ENCODE measurements around the gene SLC27A3.
A peak's percentile ranks its signal among the peaks of the same experiment; 100 is the strongest.

Gene SLC27A3

DNA sequence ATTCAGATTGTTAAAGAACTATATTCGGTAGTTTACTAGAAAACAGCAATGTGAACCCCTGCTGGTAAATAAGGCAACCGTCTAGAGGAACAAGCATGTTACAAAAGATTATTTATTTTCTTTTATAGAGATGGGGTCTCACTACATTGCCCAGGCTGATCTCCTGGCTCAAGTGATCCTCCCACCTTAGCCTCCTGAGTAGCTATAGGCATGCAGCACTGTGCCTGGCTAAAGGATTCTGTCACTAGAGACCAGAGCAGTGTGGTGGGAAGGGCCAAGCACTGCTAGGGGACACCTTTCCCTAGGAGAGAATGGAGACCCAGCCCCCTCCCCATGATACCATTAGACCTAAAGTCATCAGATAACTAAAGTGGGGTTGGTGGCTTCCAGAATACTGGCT, 28.9 kb downstream of the SLC27A3 start:
- no peak overlapping the region for H3K4me3 ChIP-seq (ENCODE audit: low read depth, low read length)
- TF ChIP-seq, protein P1, sequence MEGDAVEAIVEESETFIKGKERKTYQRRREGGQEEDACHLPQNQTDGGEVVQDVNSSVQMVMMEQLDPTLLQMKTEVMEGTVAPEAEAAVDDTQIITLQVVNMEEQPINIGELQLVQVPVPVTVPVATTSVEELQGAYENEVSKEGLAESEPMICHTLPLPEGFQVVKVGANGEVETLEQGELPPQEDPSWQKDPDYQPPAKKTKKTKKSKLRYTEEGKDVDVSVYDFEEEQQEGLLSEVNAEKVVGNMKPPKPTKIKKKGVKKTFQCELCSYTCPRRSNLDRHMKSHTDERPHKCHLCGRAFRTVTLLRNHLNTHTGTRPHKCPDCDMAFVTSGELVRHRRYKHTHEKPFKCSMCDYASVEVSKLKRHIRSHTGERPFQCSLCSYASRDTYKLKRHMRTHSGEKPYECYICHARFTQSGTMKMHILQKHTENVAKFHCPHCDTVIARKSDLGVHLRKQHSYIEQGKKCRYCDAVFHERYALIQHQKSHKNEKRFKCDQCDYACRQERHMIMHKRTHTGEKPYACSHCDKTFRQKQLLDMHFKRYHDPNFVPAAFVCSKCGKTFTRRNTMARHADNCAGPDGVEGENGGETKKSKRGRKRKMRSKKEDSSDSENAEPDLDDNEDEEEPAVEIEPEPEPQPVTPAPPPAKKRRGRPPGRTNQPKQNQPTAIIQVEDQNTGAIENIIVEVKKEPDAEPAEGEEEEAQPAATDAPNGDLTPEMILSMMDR (IDR thresholded peaks at IDR 0.05; ENCODE audit: low read depth, low read length, missing control alignments) = no peak
- in situ Hi-C loops (cut with HindIII; ENCODE audit: low sequenced_read_pairs) = loop anchor here (25.0 kb wide), 1 partner anchor 108 kb away; the partner anchor contains the start of gene GATAD2B
- DNase-seq (ENCODE audit: low read depth) = no peak

DNA sequence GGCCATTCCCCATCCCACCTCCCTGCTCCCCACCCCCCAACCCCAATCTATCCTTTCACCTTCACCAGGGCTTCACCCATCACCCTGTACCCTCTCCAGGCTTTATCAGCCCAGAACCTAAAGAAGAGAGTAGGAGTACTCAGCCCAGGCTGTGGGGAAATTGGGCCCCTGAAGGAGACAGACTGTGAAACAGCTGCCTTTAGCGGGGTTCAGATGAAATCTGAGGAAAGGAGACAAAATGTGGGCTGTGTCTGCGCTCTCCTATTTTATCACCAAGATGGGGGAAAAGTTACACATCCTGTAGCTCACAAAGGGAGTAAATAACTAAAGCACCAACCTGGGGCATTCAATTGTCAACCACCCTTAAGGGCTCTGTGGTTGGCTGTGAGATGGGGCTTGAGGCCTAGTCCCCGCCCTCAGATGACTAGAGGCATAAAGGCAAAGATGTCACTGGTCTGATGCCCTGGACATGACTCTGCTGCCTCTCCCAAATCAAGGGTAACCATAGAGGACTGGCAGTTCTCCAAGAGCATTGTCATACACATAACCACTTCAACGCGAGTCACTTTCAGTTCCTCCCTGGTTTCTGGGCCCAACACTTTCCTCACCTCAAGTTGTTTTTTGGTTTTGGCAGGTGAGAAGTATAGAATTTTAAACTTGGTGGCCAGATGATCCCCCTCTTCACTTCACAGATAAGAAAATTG, 30.0 kb downstream of the SLC27A3 start:
- DNase-seq (ENCODE audit: low read depth) = peak; percentile 24
- TF ChIP-seq, protein P1 (IDR thresholded peaks at IDR 0.05; ENCODE audit: low read depth, low read length, missing control alignments) = no peak
- in situ Hi-C loops (cut with HindIII; ENCODE audit: low sequenced_read_pairs) = loop anchor here (25.0 kb wide), 1 partner anchor 107 kb away; the partner anchor contains the start of gene GATAD2B
- no peak overlapping the region for H3K4me3 ChIP-seq (ENCODE audit: low read depth, low read length)

DNA sequence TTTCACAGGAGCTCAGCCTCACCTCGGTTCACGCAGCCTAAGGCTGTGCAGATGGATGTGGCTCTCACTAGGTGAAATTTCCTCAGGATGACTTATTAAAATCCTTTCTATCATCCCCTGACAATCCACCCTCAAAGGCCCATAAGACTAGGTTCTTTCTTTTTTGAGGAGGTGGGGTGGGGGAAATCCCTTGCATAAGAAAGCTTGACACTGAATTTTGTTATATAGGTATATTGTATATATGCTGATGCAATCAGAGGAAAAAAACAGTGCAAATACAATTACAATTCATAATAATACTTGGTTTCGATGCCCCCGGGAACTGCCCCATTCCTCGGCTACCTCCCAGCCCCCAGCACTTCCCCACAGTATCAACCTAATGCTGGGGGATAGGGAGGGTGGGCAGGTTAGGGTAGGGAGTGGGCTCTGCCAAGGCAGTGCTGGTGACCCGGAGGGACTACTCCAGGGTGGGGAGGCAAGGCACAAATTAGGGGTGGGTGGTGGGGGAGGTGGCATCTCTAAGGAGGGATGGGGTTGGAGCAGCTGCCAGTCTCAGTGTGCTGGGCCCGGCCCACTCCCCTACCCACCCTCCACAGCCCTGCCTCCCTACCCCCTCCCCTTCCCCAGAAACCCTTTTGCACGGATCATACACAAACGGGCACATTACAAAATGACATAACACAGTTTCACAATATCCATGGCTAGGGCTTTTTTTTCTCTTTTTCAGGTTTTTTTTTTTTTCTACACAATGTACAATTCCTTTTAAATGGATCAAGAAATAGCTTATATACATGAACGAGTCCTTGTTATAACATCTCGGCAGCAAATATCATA, 30.9 kb downstream of the SLC27A3 start:
- TF ChIP-seq, protein P1 (IDR thresholded peaks at IDR 0.05; ENCODE audit: low read depth, low read length, missing control alignments) = no peak
- no peak overlapping the region for H3K4me3 ChIP-seq (ENCODE audit: low read depth, low read length)
- in situ Hi-C loops (cut with HindIII; ENCODE audit: low sequenced_read_pairs) = loop anchor here (25.0 kb wide), 1 partner anchor 106 kb away; the partner anchor contains the start of gene GATAD2B
- no peak for DNase-seq (ENCODE audit: low read depth)

DNA sequence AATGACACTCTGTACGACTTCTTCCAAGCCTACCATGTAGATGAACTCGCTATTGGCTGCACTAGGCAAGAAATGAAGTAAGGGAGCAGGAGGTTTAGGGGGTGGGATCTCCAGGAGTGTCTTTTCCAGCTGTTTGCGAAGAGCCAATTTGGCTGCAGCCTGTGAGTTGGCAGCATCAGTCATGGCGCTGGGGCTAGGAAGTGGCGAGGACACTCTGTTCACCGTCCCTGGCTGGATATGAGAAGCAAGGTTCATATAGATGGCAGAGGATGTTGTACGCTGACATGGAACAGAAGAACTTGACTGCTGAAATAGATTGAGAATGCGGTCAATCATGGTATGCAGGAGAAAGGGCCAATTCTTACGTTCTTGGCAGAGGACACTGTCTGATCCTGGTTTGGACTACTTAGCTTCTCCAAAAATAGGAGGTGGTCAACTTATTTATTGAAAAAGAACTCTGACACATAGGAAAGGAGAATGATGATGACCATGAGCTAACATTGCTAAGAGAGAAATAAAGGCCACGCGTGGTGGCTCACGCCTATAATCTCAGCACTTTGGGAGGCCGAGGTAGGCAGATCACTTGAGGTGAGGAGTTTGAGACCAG, 41.2 kb downstream of the SLC27A3 start:
- DNase-seq (ENCODE audit: low read depth) = no peak
- TF ChIP-seq, protein P1 (IDR thresholded peaks at IDR 0.05; ENCODE audit: low read depth, low read length, missing control alignments) = no peak
- in situ Hi-C loops (cut with HindIII; ENCODE audit: low sequenced_read_pairs) = loop anchor here (5.0 to 25.0 kb wide), 2 partner anchors 96 to 146 kb away; partner anchors contain the start of genes GATAD2B and SLC39A1
- H3K4me3 ChIP-seq (ENCODE audit: low read depth, low read length) = no peak overlapping the region

DNA sequence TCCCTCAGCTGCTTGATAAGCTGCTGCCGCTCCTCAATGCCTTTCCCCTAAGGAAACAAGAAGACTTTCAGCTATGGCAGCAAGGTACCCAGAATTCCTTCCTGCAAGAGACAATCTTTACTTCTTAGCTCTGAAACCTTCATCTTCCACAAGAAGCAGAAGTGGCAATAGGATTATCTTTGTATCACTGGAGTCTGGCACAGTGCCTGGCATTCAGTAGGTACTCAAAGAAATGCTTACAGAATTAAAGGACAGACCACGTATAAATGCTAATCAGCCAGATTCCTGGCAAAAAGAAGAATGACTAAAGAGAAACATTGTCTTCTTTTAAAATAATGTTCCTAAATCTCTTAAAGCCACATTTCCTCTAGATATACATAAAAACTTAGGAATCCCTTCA, 43.7 kb downstream of the SLC27A3 start:
- DNase-seq (ENCODE audit: low read depth) = no peak
- H3K4me3 ChIP-seq (ENCODE audit: low read depth, low read length) = no peak overlapping the region
- in situ Hi-C loops (cut with HindIII; ENCODE audit: low sequenced_read_pairs) = loop anchor here (5.0 to 25.0 kb wide), 2 partner anchors 93 to 143 kb away; partner anchors contain the start of genes GATAD2B and SLC39A1
- TF ChIP-seq, protein P1 (IDR thresholded peaks at IDR 0.05; ENCODE audit: low read depth, low read length, missing control alignments) = no peak
